Caco-2 (cell line): ENCODE measurements around the gene MAGEA4. TPM values are rescaled to one million over a fixed set of nuclear protein-coding genes. Genes with fewer than 3 reads are reported as not detected.

Experiments
- BruUV-seq: library from RNA; stranded (reverse); fragments of 400-500 nt; replicated peaks from 2 replicates; lab custom pipeline; 2021; lab: Mats Ljungman, UMichigan
- CTCF ChIA-PET: fragments of 300-600 bp; sonication (Branson Sonifier 250); formaldehyde crosslinking; loops from one replicate; lab custom pipeline; 2022; ENCODE audit warnings: antibody characterized with exemption; lab: Charles Lee
- POLR2A ChIA-PET: fragments of 300-600 bp; sonication (Branson Sonifier 250); formaldehyde crosslinking; loops from one replicate; lab custom pipeline; 2022; ENCODE audit warnings: antibody characterized with exemption; lab: Charles Lee
- DNase-seq, 2 experiments: peaks; one replicate each; pipeline versions ENCODE4 v3.0.0 to v3.0.0-alpha.2; 2020 to 2022
- H3K27me3 ChIP-seq: replicated peaks from 2 replicates; pipeline ENCODE4 v1.6.0; 2011; ENCODE audit warnings: low read length; ENCODE audit not compliant: control insufficient read depth, insufficient read depth
- H3K36me3 ChIP-seq: 2 replicates; pipeline ENCODE4 v1.5.1; 2011; ENCODE audit warnings: low read length; ENCODE audit not compliant: control insufficient read depth, insufficient read depth
- H3K4me1 ChIP-seq: fragments of 250-450 bp; sonication (Bioruptor Pico); 2 replicates; pipeline ENCODE4 v1.5.1; 2020; ENCODE audit warnings: mild to moderate bottlenecking
- H3K4me3 ChIP-seq: 2 replicates; pipeline ENCODE4 v1.5.1; 2011; ENCODE audit warnings: low read depth, mild to moderate bottlenecking, control low read depth, low read length
- H3K9me3 ChIP-seq: fragments of 250-450 bp; sonication (Bioruptor Pico); 2 replicates; pipeline ENCODE4 v1.5.1; 2020; ENCODE audit warnings: mild to moderate bottlenecking, moderate library complexity
- H3K27ac Mint-ChIP-seq: one replicate; pipeline ENCODE4 v1.8.0; 2022; ENCODE audit warnings: mixed read lengths; ENCODE audit not compliant: unreplicated experiment
- H3K27me3 Mint-ChIP-seq: one replicate; pipeline ENCODE4 v1.8.0; 2022; ENCODE audit warnings: mixed read lengths; ENCODE audit not compliant: insufficient read depth, unreplicated experiment
- H3K36me3 Mint-ChIP-seq: one replicate; pipeline ENCODE4 v1.8.0; 2022; ENCODE audit warnings: mild to moderate bottlenecking, mixed read lengths; ENCODE audit not compliant: insufficient read depth, unreplicated experiment
- H3K4me1 Mint-ChIP-seq: one replicate; pipeline ENCODE4 v1.8.0; 2022; ENCODE audit warnings: low read depth, mixed read lengths; ENCODE audit not compliant: unreplicated experiment
- H3K4me3 Mint-ChIP-seq: one replicate; pipeline ENCODE4 v1.8.0; 2022; ENCODE audit warnings: mild to moderate bottlenecking, moderate library complexity, mixed read lengths; ENCODE audit not compliant: unreplicated experiment
- H3K9me3 Mint-ChIP-seq: one replicate; pipeline ENCODE4 v1.8.0; 2022; ENCODE audit warnings: mixed read lengths; ENCODE audit not compliant: unreplicated experiment
- CTCF ChIP-seq, 2 experiments: fragments of 200-600 bp in 1 of 2; IDR thresholded peaks; 1 replicate in 1 of 2; 2 replicates in 1 of 2; pipeline versions ENCODE4 v1.5.1 to v1.8.0; 2011 to 2022; ENCODE audit warnings: antibody characterized with exemption in 1 of 2, control low read depth in 1 of 2, inconsistent platforms in 1 of 2, low read depth in 1 of 2, low read length in 1 of 2, mild to moderate bottlenecking in 1 of 2, moderate library complexity in 1 of 2; ENCODE audit not compliant: insufficient read depth in 1 of 2, severe bottlenecking in 1 of 2, unreplicated experiment in 1 of 2
- intact Hi-C: fragments of 100-400 bp; cut with micrococcal nuclease; formaldehyde crosslinking; loops from one replicate; pipeline ENCODE4 v1.10.0; 2022; ENCODE audit not compliant: unreplicated experiment
- total RNA-seq: library from RNA; stranded (reverse); gene quantifications from 2 replicates; pipeline ENCODE4 v1.2.3, GENCODE V29; 2022

Gene MAGEA4
- total RNA-seq, 1 experiment from 2014 or later, result not detected

DNA sequence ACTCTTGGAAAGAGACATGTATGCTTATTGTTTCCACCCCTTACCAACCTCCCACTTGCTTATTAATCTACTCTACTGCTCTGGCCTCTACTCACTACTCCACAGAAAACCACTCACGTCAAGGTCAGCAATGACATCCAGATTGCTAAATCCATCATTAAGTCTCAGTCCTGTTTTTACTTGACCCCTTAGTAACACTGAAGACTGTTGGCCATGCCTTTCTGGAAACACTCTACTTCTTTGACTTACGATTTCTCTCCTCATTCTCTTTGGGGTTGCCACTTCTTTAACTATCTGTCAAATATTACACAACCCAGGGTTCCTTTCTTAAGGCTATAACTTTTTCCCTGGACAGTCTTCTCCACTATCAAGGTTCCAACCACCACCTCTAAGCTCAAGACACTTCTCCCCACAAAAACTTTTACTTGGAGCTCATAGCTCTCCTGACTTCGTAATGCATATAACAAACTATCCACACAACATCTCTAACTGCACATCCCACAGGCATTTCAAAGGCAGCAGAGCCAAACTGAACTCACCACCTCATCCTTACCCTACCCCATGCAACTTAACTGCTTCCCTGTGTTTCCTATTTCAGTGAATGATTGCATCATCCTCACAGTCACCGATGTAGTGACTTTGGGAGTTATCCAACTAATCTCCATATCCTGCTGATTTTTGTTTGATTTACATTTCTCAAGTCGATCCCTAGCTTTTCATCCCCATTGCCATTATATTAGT is 15.8 kb upstream of the MAGEA4 start:
- Histone ChIP-seq H3K36me3 (no peaks in the 10 kb centered on the region), H3K4me3 (no peak overlapping the region), H3K27me3 (no peaks in the 10 kb centered on the region), H3K4me1 (no peaks in the 10 kb centered on the region), H3K9me3 (no peaks in the 10 kb centered on the region)
- Mint-ChIP-seq H3K27ac (no peak overlapping the region), H3K36me3 (no peaks in the 10 kb centered on the region), H3K9me3 (no peaks in the 10 kb centered on the region), H3K27me3 (no peaks in the 10 kb centered on the region), H3K4me1 (no peaks in the 10 kb centered on the region), H3K4me3 (no peak overlapping the region)
- no TSS peak for BruUV-seq
- DNase-seq, result no peak
- TF ChIP-seq CTCF (IDR thresholded peaks at IDR 0.05; ENCODE audit: insufficient read depth in 1 of 2, low read depth in 1 of 2, low read length in 1 of 2, severe bottlenecking in 1 of 2, unreplicated experiment in 1 of 2), result no peak
- POLR2A ChIA-PET, result no interaction called here
- CTCF ChIA-PET, result no interaction called here
- intact Hi-C loops, result no loop called here

DNA sequence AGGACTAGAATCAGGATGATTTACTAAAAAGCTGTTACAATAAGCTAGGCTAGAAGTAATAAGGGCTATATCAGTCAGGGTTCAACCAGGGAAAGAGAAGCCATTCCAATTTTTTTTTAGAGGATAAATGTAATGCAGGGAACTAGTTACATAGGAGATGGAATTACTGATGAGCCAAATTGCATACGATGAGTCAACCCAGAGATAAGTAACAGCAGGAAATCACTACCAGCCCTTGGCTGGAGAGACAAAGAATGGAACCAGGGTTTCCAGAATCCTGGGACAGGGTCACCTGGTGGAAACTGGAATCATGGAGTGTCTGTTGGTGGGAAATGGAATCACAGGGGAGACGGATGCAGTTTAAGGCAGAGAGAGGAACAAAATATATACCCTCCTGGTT is 13.1 kb upstream of the MAGEA4 start:
- Histone ChIP-seq H3K36me3 (no peaks in the 10 kb centered on the region), H3K4me3 (no peak overlapping the region), H3K4me1 (0 out of 2 replicates have a peak, but pooled peaks cover 8% of the 10 kb centered on the region), H3K27me3 (no peaks in the 10 kb centered on the region), H3K9me3 (no peaks in the 10 kb centered on the region)
- DNase-seq, result no peak
- Mint-ChIP-seq H3K27me3 (no peaks in the 10 kb centered on the region), H3K4me1 (no peaks in the 10 kb centered on the region), H3K36me3 (no peaks in the 10 kb centered on the region), H3K9me3 (no peaks in the 10 kb centered on the region), H3K27ac (no peak overlapping the region), H3K4me3 (no peak overlapping the region)
- ChIA-PET CTCF (no interaction called here), POLR2A (no interaction called here)
- no TSS peak for BruUV-seq
- intact Hi-C loops, result no loop called here
- TF ChIP-seq CTCF (IDR thresholded peaks at IDR 0.05; ENCODE audit: insufficient read depth in 1 of 2, low read depth in 1 of 2, low read length in 1 of 2, severe bottlenecking in 1 of 2, unreplicated experiment in 1 of 2), result no peak

DNA sequence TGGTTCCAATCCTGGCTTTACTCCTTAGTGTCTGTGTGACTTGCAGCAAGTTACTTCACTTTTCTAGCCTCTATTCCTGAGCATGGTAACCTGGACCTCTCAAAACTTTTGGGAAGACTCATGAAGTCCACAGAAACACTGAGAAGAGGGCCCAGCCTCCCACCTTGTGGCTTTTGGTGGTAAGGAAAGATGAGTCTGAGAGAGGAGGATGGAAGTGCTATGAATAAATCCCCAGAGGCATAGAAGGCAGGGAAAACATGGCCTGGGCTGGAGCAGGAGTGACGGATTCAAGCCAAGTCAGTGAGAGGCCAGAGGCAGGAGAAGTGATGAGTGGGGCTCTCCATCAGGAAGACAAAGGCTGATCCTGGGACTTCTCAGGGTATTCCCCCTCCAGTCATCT is 10.9 kb upstream of the MAGEA4 start:
- no TSS peak for BruUV-seq
- Histone ChIP-seq H3K27me3 (no peaks in the 10 kb centered on the region), H3K9me3 (no peaks in the 10 kb centered on the region), H3K4me3 (no peak overlapping the region), H3K36me3 (no peaks in the 10 kb centered on the region), H3K4me1 (0 out of 2 replicates have a peak, but pooled peaks cover 8% of the 10 kb centered on the region)
- Mint-ChIP-seq H3K36me3 (no peaks in the 10 kb centered on the region), H3K27me3 (no peaks in the 10 kb centered on the region), H3K9me3 (no peaks in the 10 kb centered on the region), H3K4me1 (no peaks in the 10 kb centered on the region), H3K4me3 (no peak overlapping the region), H3K27ac (no peak overlapping the region)
- ChIA-PET CTCF (no interaction called here), POLR2A (no interaction called here)
- intact Hi-C loops, result no loop called here
- TF ChIP-seq CTCF (IDR thresholded peaks at IDR 0.05; ENCODE audit: insufficient read depth in 1 of 2, low read depth in 1 of 2, low read length in 1 of 2, severe bottlenecking in 1 of 2, unreplicated experiment in 1 of 2), result no peak
- DNase-seq, result no peak
